Stimulated activated CD4-positive, alpha-beta T cell treated with anti-CD3 and anti-CD28 coated beads, Interleukin-15, amount 100 ng/mL, for 48 hours (primary cell): ENCODE results near the gene CTSK.
"Not testable (repeated sequence)": the region's sequence is repeated elsewhere in the genome, so short reads cannot be mapped to it uniquely, and the experiment has no call there.

Source experiments
- DNase-seq, 2 donors: peaks; one replicate each; pipeline ENCODE4 v3.0.0-alpha.2; 2020; ENCODE audit warnings: low read depth in 2 of 2

The CTSK gene

DNA sequence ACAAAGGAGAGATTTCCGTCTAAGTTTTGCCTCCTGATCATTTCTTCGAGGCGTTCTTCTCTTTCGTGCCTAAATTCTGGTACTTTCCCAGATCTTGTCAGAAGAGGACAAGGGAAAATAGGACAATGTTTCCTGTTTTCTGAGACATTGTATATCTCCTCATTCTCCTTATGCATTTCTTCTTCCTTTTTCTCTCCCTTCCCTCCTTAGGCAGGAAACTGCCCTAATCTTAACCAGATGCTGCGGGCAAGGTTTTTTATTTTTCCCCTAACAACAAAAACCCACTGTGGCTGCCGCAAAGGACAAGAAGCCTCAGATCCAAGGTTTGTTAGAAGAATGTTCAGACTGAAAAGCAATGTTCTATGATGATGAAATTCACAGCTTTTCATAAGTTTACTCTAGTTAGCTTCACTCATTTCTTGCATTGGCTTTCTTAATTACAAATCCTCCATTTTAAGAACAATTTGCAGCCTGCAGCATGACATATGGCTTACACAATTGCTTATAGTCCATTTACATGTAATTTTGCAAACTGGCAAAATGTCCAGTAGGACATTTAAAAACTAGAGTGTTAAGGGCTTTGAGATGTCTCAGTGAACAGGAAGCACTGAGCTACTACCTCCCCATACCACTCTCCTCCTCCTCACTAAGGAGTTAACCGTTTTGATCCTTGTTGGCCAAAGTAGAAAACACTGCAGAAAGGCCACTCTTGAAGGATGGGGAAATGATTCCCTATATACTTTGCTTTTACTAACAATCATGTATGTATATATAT lies 624 bp downstream of the CTSK start:
- no peak for DNase-seq

DNA sequence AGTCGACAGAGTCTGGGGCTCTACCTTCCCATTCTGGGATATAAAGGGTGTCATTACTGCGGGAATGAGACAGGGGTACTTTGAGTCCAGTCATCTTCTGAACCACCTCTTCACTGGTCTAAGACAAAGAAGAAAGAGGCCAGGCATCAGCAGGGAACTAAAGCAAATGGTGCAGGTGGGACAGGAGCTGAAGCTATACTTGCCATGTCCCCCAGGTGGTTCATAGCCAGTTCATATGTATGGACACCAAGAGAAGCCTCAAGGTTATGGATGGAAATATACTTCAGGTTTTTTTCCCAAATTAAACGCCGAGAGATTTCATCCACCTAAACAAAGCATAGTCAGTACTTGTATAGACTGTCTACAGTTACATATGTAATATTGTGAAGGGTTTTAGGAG lies 2.2 kb downstream of the CTSK start:
- DNase-seq, result no peak

DNA sequence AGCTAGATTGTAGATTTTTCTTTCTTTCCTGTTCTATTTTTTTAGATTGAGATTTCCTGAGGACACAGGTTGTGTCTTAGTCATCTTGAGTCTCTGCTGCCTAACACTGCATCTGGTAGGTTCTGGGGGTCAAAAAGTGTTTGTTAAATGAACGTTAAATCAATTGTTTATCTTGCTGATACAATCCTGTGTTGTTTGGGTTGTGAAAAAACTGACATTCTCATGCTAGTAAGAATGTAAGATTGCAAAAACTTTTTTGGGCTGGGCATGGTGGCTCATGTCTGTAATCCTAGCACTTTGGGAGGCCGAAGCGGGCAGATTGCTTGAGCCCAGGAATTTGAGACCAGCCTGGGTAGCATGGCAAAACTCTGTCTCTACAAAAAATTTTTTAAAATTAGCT lies 3.4 kb downstream of the CTSK start:
- DNase-seq, result no peak

DNA sequence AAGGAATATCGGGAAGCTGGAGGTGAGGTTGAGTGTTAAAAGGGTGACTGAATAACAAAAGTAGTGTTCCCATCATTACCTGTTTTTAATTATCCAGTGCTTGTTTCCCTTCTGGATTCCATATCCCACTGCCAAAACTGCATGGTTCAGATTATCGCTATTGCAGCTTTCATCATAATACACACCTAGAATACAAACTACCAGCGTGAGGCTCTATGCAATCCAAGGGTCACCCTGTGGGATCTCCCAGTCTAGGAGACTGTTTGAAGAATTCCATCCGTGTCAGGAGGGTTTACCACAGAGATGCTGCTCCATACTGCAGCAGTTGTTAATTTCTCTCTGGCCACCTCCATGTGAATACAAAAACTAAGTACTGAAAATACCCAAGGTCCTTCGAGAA lies 9.0 kb downstream of the CTSK start:
- no peak for DNase-seq

DNA sequence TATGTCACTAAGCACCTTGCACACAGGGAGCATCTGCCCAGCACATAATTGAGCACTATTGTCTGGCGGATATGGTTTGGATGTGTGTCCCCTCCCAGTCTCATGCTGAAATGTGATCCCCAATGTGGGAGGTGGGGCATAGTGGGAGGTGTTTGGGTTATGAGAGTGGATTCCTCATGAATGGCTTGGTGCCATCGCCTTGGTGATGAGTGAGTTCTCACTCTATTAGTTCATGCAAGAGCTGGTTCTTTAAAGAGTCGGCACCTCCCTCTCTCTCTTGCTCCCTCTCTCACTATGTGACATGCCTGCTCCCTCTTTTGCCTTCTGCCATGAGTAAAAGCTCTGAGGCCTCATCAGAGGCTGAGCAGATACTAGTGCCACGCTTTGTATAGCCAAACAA lies 9.5 kb downstream of the CTSK start:
- DNase-seq, result no peak

DNA sequence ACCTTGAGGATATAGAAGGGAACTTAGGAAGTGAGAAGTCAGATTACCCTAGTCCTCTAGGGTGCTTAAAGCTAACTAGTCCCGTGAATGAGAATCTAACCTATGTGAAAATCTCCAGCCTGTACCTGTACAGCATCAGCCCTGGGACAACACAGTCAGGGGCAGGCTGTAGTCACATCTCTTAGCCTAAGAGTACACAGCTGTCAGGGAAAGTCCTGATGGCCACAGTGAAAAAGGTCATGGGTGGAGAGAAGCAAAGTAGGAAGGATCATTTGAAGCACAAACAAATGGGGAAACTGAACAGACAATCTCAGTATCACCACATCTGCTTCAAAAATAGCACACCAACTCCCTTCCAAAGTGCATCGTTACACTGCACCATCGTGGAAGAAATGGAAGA lies 11.7 kb downstream of the CTSK start:
- DNase-seq, result no peak

DNA sequence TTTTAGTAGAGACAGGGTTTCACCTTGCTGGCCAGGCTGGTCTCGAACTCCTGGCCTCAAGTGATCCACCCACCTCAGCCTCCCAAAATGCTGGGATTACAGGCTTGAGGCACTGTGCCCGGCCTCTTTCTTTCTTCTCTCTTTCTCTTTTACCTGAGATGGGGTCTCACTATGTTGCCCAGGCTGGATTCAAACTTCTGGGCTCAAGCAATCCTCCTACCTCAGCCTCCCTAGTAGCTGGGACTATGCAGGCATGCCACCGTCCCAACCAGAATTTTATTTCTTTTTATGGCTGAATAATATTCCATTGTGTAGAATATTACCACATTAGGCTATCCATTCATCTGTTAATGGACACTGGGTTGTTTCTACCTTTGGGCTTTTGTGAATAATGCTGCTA lies 14.3 kb downstream of the CTSK start:
- DNase-seq, result not testable (repeated sequence)

DNA sequence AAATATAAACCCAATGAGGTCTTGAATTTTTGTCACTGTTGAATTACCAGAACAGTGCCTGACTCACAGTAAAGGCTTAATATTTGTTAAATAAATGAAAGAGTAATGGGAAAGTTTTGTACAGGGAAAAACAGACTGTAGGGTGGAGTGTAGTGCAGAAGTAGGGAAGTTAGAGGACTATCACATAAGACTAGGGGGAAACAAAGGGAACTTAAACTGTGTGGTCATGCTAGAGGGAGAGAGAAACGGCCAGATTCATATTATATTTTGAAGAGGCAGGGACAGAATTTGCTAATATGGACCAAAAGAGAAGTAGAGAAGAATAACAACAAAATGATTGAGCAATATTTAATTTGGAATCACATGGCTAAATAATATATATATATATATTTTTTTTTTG lies 14.8 kb downstream of the CTSK start:
- no peak for DNase-seq

DNA sequence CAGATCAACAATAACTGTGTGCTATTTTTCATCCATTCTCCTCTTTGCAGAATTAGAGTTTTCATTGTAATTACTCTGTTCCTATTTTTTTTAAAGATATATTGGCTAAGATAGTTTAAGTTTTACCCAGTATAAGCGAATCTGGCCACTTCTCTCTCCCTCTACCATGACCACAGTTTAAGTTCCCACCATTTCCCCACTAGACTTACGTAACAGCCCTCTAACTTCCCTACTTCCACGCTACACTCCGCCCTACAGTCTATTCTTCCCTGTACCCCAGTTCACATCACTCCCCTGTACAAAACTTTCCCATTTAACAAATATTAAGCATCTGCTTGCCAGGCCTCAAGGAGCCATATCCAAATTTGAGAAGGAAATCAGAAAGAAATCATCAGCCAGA lies 16.5 kb downstream of the CTSK start:
- DNase-seq, result no peak

DNA sequence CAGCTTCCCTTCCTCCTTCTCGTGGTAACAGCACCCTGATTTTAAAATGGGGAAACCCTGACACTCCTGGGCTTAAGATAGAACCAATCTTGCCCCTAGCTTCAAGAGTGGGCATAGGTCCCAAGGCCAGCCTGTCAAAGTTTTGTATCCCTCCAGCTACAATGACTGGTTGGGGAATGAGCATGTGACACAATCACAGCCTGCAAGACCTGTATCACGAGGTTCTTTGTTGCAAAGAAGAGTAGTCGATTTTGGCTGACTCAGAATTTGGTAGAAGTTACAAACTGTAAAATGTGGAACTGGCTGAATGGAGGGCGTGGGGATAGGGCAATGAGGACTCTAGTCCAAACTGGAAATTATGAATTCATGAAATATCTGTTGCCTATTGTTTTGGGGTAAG lies 18.7 kb downstream of the CTSK start:
- DNase-seq, result no peak

DNA sequence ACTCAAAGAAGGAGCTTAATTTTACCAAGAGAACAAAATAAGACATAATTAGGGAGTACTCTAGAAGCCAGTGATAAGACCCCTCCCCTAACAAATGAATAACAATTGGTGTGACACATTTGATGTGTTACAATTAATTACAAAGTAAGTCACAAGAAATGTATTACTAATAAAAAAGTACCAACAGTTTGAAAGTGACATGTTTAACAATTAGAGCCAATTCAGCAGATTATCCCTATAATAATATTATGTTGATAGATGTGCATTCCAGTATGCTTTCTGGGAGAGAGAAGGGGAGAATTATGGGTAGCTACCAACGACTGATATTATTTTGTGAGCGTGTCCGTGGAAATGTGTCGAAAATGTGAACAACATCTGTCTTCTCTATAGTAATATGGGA lies 19.1 kb downstream of the CTSK start:
- no peak for DNase-seq

DNA sequence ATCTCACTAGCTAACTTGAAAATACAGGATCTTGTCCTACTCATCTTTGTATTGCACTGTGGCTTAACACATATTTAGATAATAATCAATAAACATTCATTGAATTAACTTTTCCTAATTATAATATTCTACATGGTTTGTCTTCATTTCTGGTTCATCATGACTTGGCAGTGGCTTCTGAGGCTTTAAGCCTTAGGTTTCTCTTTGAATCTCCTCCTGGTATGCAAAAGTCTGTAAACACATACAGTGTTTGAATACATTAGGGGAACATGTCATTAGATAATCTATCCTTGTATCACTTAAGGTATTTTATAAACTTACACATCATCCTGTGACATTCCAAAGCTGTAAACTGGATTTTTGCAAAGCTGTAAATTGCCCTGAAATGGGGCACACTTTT lies 20.6 kb downstream of the CTSK start:
- no peak for DNase-seq

DNA sequence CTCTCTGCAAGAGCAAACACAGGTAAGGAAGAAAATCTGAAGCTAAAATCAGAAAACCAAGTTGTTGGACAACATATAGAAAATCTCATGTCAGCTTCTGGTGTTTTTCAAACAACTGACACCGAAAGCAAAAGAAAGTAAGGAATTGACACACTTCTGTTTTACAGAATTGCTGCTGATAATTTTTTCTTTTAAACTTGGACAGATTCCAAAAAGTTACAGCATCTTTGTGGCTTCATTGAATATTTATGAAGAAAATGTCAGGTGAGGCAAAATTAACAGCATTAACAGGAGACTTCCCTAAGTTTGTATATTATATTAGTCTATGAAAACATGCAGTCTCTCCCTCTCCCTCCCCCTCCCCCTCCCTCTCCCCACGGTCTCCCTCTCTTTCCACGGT lies 27.6 kb downstream of the CTSK start:
- DNase-seq, result no peak

DNA sequence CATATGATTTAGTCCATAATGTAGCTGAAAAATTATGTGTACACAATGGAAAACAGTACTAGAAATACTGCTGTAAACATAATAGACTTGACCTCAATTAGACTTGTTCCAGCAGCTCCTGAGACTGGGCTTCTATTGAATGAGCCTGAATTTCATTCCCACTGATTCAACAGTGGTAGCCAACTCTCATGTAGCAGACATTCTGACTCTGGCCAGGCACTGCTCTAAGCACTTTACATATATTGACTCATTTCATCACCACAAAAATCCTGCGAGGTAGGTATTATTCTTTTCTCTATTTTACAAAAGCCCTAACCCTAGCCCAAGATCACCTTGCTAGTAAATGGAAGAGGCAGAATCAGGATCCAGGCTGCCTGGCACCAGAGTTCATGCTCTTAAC lies 29.7 kb downstream of the CTSK start:
- DNase-seq, result no peak

DNA sequence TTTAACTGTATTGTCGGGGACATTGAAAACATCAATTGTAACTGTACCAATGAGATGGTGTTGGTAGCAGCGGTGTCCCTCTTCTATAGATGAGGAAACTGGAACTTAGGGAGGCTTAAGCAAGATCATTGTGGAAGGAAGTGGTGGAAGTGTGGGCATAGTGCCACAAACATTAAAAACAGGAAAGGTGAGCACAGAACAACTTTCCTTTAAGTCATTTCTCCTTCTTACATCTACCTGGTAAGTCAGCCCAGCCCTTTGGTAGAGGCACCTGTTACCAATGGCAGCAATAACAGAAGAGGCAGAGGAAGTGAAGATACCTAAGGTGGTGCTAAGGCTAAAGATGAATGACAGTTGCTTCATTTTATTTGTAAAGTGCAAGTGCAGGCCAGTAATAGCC lies 30.5 kb downstream of the CTSK start:
- DNase-seq, result no peak

DNA sequence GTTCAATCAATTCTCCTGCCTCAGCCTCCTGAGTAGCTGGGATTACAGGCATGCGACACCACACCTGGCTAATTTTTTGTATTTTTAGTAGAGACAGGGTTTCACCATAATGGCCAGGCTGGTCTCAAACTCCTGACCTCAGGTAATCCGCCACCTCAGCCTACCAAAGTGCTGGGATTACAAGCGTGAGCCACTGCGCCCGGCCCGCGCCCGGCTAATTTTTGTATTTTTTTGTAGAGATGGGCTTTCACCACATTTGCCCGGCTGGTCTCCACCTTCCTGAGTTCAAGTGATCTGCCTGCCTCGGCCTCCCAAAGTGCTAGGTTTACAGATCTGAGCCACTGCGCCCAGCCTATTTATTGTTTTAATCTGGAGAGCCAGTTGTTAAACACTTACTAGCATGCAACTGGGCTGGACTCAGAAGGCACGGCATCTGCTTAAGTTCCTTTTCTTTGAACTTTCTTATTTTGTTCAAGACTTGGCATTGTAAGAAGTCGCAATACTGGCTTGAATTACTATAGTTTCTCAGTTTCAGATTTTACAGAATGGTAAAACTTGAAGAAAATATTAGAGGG lies 32.0 kb downstream of the CTSK start:
- DNase-seq, result not testable (repeated sequence)

DNA sequence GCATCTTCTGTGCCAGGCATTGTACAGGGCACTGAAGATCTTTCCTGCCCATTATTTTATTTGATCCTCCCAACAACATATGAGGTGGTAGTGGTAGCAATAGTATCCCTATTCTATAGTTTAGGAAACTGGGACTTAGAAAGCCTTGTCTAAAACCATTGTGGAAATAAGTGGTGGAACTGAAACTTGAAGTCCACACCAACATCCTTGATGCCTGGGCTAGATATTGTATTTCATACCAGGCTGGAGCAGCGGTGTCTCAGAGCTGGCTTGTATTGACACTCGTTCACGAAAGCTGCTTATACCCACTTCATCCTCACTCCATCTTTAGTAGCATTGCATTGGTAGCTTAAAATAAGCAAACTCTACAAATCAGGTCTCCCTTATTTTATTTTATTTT lies 32.8 kb downstream of the CTSK start:
- no peak for DNase-seq

DNA sequence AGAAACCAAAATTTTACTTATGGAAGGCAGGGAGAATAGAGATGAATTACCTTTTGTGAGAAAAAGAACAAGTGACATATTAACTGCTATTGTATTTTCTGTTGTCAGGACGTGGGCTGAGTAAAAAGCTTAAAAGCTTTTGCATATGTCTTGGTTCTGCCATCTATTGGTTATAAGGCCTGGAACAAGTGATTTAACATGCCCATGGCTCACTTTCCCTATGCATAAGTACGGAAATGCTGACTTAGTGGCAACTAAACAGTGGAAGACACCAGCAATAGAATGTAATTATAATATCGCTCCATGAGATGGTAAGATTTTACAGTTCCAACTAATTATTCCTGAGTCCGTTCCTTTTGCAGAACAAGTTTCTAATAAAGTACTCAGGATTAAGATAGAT lies 35.7 kb downstream of the CTSK start:
- DNase-seq, result no peak

DNA sequence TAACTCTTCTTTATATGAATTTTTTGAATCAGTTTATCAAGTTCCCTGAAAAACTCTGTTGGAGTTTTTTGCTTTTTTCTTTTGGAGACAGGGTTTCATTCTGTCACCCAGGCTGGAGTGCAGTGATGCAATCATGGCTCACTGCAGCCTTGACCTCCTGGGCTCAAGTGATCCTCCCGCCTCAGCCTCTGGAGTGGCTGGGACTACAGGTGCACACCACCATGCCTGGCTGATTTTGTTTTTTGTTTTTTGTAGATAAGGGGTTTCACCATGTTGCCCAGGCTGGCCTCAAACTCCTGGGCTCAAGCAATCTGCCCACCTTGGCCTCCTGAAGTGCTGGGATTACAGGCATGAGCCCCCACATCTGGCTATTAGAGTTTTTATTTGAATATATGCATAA lies 40.4 kb downstream of the CTSK start:
- not testable (repeated sequence) for DNase-seq

DNA sequence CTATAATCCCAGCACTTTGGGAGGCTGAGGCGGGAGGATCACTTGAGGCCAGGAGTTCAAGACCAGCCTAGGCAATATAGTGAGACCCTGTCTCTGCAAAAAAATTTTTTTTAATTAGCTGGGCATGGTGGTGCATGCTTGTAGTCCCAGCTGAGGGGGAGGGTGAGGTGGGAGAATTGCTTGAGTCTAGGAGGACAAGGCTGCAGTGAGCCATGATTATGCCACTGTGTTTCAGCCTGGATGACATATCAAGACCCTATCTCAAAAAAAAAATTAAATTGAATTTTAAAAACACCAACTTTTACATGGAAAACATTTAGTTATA lies 42.1 kb downstream of the CTSK start:
- not testable (repeated sequence) for DNase-seq

DNA sequence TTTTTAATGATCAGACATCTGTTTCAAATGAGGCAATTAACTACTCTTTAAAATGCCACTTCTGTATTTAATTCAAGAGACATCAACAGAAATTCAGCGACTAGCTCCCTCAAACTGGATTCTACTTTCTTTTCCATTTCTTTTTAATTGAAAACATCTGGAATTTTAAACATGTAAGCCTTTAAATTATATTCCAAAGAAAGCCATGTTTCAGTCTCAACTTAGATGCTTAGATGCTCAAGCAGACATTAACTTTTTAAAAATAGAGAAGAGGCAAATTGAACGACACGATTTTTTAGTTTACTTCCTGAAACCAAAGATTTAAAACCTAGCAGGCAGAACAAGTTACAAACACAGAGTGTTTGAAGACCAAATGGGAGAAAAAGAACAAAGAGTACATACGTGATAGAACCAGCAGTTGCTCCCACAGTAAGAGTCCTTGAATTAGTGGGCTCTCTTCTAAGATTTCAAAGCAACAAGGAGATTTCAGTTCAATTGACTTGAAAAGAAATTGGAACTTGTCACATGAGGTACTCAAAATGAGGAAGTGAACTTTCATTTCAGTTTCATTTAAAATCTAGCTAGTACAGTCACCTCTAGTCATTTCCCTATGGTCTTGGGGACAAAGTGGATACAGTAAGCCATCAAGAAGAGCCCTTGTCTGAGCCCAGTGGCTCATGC lies 42.6 kb downstream of the CTSK start, which contains the start of gene CTSS:
Gene CTSS, minus strand, starts transcription at position 483 of the 681 bp plus-strand sequence. CDS start 1,015 bp downstream, outside the sequence.
- no peak for DNase-seq

DNA sequence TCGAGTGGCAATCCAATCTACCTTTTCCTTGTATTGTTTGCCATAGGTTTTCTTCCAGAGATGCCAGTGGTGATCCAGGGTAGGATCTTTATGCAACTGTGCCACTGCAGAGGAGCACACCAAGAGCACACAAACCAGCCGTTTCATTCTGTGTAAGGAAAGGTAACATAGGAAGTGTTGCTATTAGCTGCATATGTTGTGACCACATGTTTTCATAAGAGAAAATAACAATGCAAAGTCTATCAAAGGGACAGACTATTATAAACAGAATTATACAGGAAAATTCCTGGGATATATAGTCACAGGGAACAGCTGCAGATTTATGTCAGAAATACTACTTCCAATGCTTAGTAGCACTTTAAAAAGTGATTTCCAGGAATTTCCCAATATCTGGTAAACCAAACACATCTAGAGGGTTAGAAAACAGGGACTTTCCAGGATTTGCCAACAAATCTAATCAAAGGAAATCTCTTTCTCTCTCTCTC lies 43.4 kb downstream of the CTSK start:
- DNase-seq, result no peak

DNA sequence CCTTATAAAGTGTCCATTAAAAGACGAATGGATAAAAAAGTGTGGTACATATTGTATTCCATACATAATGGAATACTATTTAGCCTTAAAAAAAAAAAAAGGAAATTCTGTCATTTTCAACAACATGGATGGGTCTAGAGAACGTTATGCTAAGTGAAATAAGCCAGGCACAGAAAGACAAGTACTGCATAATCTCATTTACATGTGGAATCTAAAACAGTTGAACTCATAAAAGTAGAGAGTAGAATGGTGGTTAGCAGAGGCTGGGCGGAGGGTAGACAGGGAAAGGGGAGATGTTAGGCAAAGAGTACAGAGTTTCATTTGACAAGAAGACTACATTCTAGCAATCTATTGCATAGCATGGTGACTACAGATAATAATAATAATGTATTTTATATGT lies 45.0 kb downstream of the CTSK start:
- DNase-seq, result no peak
